GM21786 (cell line): ENCODE measurements around the gene MAP1LC3B.

ENCODE experiments used
- ATAC-seq: cut with Tn5 transposase; IDR thresholded peaks from one replicate; pipeline ENCODE4 v1.9.1; 2021; ENCODE audit not compliant: unreplicated experiment

The MAP1LC3B gene

GRCh38 chr16:87451563-87452210 is 59.6 kb downstream of the MAP1LC3B start:
- ATAC-seq: no peak

GRCh38 chr16:87453326-87453725 is 61.2 kb downstream of the MAP1LC3B start:
- ATAC-seq: no peak
